Hematopoietic multipotent progenitor cell (in vitro differentiated cells): ENCODE measurements around the gene RNF148. TPM values are rescaled to one million over a fixed set of nuclear protein-coding genes. Genes with fewer than 3 reads are reported as not detected.
"Not testable (repeated sequence)": the region's sequence is repeated elsewhere in the genome, so short reads cannot be mapped to it uniquely, and the experiment has no call there.

ENCODE experiments used
- DNase-seq, 3 donors: peaks; one replicate each; pipeline ENCODE4 v3.0.0-alpha.2; 2011 to 2015; ENCODE audit warnings: low read depth in 2 of 3, low spot score in 2 of 3
- total RNA-seq: library from RNA; depleted of rRNA; stranded (reverse); fragments of >200 nt; gene quantifications from one replicate; pipeline ENCODE4 v1.2.3, GENCODE V29; 2012

RNF148 gene
- total RNA-seq, 1 donor = not detected

GRCh38 chr7:122691569-122692235 is 11.0 kb downstream of the RNF148 start:
- DNase-seq = no peak

- no peak for DNase-seq
These were observed 13.2 kb downstream of the RNF148 start for GRCh38 chr7:122689346-122690109.

GRCh38 chr7:122688400-122688998 is 14.2 kb downstream of the RNF148 start:
- DNase-seq = no peak

GRCh38 chr7:122686360-122686878 is 16.3 kb downstream of the RNF148 start:
- DNase-seq = no peak

- DNase-seq = no peak
These were observed 18.2 kb downstream of the RNF148 start for GRCh38 chr7:122684504-122684903.

GRCh38 chr7:122682815-122683550 is 19.7 kb downstream of the RNF148 start:
- no peak for DNase-seq

GRCh38 chr7:122681186-122681585 is 21.5 kb downstream of the RNF148 start:
- DNase-seq = not testable (repeated sequence)

- DNase-seq = no peak
These were observed 22.9 kb downstream of the RNF148 start for GRCh38 chr7:122679813-122680212.

GRCh38 chr7:122679269-122679709 is 23.4 kb downstream of the RNF148 start:
- DNase-seq = not testable (repeated sequence)

GRCh38 chr7:122677149-122677548 is 25.6 kb downstream of the RNF148 start:
- no peak for DNase-seq

GRCh38 chr7:122676466-122676865 is 26.3 kb downstream of the RNF148 start:
- no peak for DNase-seq

GRCh38 chr7:122675621-122676020 is 27.1 kb downstream of the RNF148 start:
- DNase-seq = no peak

GRCh38 chr7:122675011-122675410 is 27.7 kb downstream of the RNF148 start:
- DNase-seq = no peak

GRCh38 chr7:122674502-122674901 is 28.2 kb downstream of the RNF148 start:
- DNase-seq = no peak

- no peak for DNase-seq
These were observed 28.8 kb downstream of the RNF148 start for GRCh38 chr7:122673951-122674350.

- DNase-seq = no peak
These were observed 30.2 kb downstream of the RNF148 start for GRCh38 chr7:122672536-122672935.

- no peak for DNase-seq
These were observed 39.0 kb downstream of the RNF148 start for GRCh38 chr7:122663733-122664132.

- no peak for DNase-seq
These were observed 43.9 kb downstream of the RNF148 start for GRCh38 chr7:122658856-122659255.

- no peak for DNase-seq
These were observed 49.0 kb downstream of the RNF148 start for GRCh38 chr7:122653685-122654084.

GRCh38 chr7:122652876-122653275 is 49.8 kb downstream of the RNF148 start:
- DNase-seq = no peak
